GM18858 (cell line): Measurements from ENCODE around the gene TRAF3.

Source experiments
- ATAC-seq: cut with Tn5 transposase; IDR thresholded peaks from one replicate; pipeline ENCODE4 v1.9.1; 2021; ENCODE audit not compliant: unreplicated experiment

The TRAF3 gene

GRCh38 chr14:102931580-102932285 lies 154.5 kb downstream of the TRAF3 start:
- no peak for ATAC-seq

DNA sequence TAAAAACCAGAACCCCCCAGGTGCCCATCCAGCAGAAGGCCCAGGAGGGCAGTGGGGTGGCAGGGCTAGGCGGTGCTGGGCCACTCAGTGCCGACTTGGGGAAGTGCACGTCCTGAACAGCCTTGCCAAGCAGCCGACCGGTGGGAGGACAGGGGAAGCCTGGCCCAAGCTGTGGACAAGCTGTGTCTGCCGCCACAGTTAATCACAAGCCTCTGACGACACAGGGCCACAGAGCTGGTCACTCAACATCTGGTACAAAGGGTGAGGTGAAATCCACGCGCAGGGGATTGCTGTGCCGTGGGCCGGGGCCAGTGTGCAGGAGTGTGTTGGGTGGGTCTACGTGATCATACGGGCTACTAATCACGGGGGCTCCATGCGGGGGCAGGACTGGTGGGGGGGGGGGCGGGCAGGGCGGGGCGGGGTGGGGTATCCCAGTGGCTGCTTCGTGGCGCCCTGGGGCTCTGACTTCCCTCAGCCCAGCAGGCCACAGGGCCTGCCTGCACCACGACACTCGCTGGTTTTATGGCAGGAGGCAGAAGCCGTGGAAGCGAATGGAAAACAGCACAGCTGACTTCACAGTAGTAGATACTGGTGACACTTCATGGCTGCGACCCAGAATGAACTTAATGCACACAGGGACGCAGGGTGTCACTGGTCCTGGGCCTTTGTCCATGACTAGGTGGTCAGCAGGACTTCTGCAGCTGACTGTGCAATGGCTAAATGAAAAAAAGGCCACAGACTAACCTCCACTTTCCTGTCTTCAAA lies 155.4 kb downstream of the TRAF3 start:
- ATAC-seq, result no peak

GRCh38 chr14:102933618-102934231 lies 156.5 kb downstream of the TRAF3 start:
- no peak for ATAC-seq

DNA sequence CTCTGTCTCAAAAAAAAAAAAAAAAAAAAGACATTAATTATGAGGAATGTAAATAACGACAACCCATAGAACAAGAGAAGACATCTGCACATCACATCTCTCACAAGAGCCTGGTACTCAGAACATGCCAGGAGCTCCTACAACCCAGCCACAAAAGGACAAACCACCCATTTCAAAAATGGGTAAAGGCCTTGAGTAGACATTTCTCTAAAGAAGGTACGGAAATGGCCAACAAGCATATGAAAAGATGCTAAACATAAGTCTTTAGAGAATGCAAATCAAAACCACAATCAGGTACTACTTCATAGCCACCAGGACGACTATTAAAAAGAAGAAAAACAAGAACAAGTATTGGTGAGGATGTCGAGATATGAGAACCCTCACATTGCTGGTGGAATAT lies 158.5 kb downstream of the TRAF3 start:
- ATAC-seq, result no peak

- no peak for ATAC-seq
These were observed 160.3 kb downstream of the TRAF3 start for GRCh38 chr14:102937331-102938175.

DNA sequence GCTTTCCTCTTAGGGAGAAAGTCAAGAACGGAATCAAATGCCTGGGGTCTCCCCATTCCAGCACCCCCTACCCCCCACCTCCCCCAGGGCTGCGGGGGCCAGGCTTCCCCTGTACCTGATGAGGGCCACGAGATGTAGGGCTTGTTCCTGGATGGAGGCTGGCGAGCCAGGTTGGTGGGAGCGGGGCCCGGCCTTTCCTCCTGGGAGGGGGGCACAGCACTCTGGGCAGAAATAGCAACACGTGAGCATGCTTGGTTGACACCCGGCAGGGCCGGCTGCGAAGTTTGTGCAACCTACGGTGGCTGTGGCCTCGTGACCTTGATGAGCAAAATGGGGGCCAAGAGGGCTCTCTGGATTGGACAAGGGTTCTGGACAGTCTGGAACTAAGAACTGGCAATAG lies 160.9 kb downstream of the TRAF3 start:
- no peak for ATAC-seq

DNA sequence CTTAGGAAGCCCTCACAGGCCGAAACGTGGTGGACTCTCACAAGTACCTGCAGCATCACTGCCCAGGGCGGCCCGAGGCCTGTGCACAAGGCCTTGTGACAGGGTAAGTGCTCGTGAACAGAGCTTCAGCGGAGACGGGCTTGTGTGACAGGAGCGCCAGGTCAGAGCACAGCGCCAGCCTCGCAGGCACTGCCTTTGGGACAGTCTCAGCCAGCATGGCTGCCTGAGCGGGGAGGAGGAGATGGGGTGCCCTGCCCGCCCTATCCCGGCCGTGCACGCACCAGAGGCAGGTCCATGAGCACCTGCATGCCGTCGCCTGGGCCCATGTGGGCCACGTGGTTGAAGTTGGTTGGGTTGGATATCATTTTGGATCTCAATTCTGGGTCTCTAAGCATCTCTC lies 162.1 kb downstream of the TRAF3 start:
- no peak for ATAC-seq

GRCh38 chr14:102939820-102940561 lies 162.7 kb downstream of the TRAF3 start:
- no peak for ATAC-seq

- ATAC-seq, result no peak
These were observed 163.6 kb downstream of the TRAF3 start for GRCh38 chr14:102940729-102941362.

DNA sequence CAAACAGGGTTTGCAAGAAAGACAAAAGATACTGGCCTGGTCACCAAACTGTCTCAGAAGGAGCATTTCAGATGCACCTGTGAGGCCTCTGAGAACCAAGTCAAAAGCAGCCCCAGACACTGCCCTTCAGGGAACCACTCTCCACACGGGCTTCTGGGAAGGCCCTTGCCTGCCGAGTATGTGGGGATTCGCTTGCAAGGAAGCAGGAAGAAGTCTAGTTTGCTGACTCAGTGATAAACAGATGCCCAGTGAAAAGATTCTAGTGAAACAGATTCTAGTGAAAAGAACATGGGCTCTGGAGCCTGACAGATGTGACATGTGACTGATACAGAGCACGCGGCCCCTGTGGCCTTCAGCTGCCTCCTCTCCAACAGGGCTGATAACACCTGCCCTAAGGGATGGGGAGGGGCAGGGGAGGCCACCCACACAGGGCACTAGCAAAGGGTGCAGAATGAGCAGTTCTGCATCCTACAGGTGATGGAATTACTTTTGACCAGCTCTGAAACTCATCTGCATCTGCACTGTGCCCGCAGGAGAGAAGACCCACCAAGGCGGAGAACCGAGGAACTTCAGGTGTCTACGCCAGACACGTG lies 164.3 kb downstream of the TRAF3 start:
- no peak for ATAC-seq

GRCh38 chr14:102942069-102942468 lies 164.8 kb downstream of the TRAF3 start:
- no peak for ATAC-seq

GRCh38 chr14:102943454-102943853 lies 166.2 kb downstream of the TRAF3 start:
- ATAC-seq, result no peak

- no peak for ATAC-seq
These were observed 166.7 kb downstream of the TRAF3 start for GRCh38 chr14:102943979-102944378.

DNA sequence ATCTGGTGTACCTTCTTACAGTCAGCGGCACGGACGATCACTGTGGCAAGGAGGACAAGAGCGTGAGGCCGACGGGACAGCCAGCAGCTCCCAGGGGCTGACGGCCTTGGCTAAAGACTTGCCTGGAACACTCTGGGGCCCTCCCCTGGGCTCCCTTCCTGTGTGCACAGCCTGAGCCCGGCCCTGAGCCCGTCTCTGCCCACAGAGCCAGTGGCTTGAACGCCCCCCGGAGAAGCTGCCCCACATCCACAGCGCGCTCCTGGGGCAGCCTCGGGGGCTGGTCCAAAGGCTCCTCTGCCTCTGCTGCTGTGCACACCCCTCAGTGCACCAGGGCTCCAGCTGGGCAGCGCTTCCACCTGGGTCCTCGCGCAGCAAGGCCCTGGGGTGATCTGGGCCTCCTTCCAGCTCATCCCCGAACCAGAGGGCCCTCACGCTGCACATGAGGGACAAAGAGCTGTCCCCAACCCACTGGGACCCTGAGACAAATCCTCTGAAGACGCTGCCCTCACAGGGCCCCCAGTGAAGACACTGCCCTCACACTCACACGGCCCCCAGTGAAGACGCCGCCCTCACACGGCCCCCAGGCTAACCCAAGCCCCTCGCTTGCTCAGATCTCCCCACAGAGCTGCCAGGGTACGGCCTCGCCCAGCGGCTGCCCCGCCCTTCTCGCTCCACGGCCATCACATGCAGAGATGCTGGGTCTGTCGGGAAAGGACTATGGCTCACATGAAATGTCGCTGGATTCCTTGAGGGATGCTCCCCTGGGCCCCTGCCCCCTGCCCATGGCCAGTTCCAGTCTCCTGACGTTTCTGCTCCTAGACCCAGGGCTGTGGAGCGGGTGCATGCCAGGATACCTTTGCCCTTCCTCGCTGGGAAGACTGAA lies 167.4 kb downstream of the TRAF3 start:
- ATAC-seq, result no peak

- ATAC-seq, result no peak
These were observed 168.3 kb downstream of the TRAF3 start for GRCh38 chr14:102945346-102946130.

DNA sequence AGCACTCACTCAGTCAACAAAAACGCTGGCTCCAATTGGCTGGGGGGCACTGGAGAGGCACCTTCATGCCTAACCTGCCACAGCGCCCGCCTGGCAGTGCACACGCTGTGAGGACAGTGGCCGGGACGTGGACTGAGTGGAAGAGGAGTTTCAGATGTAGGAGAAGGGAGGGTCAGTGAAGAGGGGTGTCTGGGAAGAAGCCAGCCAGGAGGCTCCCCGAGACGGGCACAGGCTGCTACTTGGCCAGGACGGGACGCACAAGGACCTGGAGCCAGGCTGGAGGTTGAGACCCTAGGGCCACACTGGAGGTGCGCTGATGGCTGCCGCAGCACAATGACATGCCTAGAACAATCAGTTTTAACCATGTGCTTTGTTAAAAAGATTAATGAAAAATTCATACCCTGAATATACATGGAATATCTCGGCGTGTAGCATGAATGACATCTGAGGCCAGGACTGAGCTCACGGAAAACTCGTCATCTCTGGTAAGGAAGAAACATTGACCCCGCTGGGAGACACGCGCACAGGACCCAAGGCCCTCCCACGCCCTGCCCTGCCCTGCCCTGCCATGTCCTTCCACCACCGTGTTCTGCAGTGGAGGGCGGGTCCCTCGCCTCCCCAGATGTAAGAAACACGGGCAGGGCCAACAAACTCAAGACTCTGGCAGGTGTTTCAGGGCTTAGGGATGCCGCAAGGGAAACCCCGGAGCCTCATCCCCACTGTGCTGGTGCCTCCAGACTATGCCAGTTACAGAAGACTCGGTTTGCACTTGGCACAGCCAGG lies 170.3 kb downstream of the TRAF3 start:
- no peak for ATAC-seq

- no peak for ATAC-seq
These were observed 171.4 kb downstream of the TRAF3 start for GRCh38 chr14:102948698-102949061.
